Endothelial cell of umbilical vein (primary cell): ENCODE data around the gene MTF2. TPM values are rescaled to one million over a fixed set of nuclear protein-coding genes. Genes with fewer than 3 reads are reported as not detected.

Experiments used
- BruUV-seq: library from RNA; stranded (reverse); fragments of 400-500 nt; replicated peaks from 2 replicates; lab custom pipeline; 2021; lab: Mats Ljungman, UMichigan
- CTCF ChIA-PET: fragments of 300-600, 350-600 bp; sonication (Branson Sonifier 250); formaldehyde crosslinking; loops from one replicate; lab custom pipeline; 2021; ENCODE audit warnings: antibody characterized with exemption, inconsistent platforms; lab: Charles Lee
- POLR2A ChIA-PET: fragments of 300-600, 350-600 bp; sonication (Branson Sonifier 250); formaldehyde crosslinking; loops from one replicate; lab custom pipeline; 2021; ENCODE audit warnings: antibody characterized with exemption, inconsistent platforms; lab: Charles Lee
- DNase-seq: peaks from one replicate; pipeline ENCODE4 v3.0.0-alpha.2; 2011; ENCODE audit warnings: low read depth, low spot score
- FAIRE-seq: peaks from 2 replicates; lab custom pipeline; 2011; peaks lifted over from hg19 to GRCh38; lab: Jason Lieb, UNC
- H2AFZ ChIP-seq: 2 replicates; pipeline ENCODE4 v1.6.0; 2012; ENCODE audit warnings: low read depth, low read length, control low read depth, inconsistent platforms
- H3K27ac ChIP-seq: 2 replicates; pipeline ENCODE4 v1.5.1; 2011; ENCODE audit warnings: low read depth, mild to moderate bottlenecking, control low read depth, low read length, moderate library complexity; ENCODE audit not compliant: insufficient read depth
- H3K27me3 ChIP-seq, 2 experiments: 2 replicates each; pipeline versions ENCODE4 v1.6.0 to v1.6.1; 2011; ENCODE audit warnings: low read length in 2 of 2, mixed read lengths in 1 of 2; ENCODE audit not compliant: control insufficient read depth in 2 of 2, insufficient read depth in 2 of 2
- H3K36me3 ChIP-seq, 2 experiments: 2 replicates in 1 of 2; 3 replicates in 1 of 2; pipeline ENCODE4 v1.5.1; 2011; ENCODE audit warnings: low read length in 2 of 2, mild to moderate bottlenecking in 1 of 2, moderate library complexity in 1 of 2; ENCODE audit not compliant: control insufficient read depth in 2 of 2, insufficient read depth in 2 of 2; ENCODE audit errors: extremely low read depth in 1 of 2
- H3K4me1 ChIP-seq: 3 replicates; pipeline ENCODE4 v1.5.1; 2011; ENCODE audit warnings: mild to moderate bottlenecking, low read length; ENCODE audit not compliant: control insufficient read depth, insufficient read depth; ENCODE audit errors: extremely low read depth
- H3K4me2 ChIP-seq: 2 replicates; pipeline ENCODE4 v1.6.1; 2011; ENCODE audit warnings: low read length, control low read depth, mixed read lengths; ENCODE audit not compliant: insufficient read depth
- H3K4me3 ChIP-seq, 3 experiments: fragments of 200-600 bp in 1 of 3; sonication (generic), shearing (Covaris generic) in 1 of 3; replicated peaks in 1 of 3; 2 replicates each; pipeline ENCODE4 v1.5.1; 2011 to 2016; ENCODE audit warnings: control low read depth in 3 of 3, low read length in 3 of 3, mild to moderate bottlenecking in 2 of 3, inconsistent platforms in 1 of 3, low read depth in 1 of 3, moderate library complexity in 1 of 3; ENCODE audit not compliant: insufficient read depth in 1 of 3
- H3K79me2 ChIP-seq: 2 replicates; pipeline ENCODE4 v1.6.0; 2012; ENCODE audit warnings: low read length, inconsistent platforms; ENCODE audit not compliant: control insufficient read depth, insufficient read depth
- H3K9ac ChIP-seq: replicated peaks from 2 replicates; pipeline ENCODE3; 2011; ENCODE audit warnings: low read length, control low read depth; ENCODE audit not compliant: insufficient read depth; ENCODE audit errors: extremely low read depth
- H3K9me1 ChIP-seq: replicated peaks from 3 replicates; pipeline ENCODE4 v1.6.0; 2011; ENCODE audit warnings: mild to moderate bottlenecking, low read length; ENCODE audit not compliant: control insufficient read depth, insufficient read depth; ENCODE audit errors: extremely low read depth
- H3K9me3 ChIP-seq: replicated peaks from 2 replicates; pipeline ENCODE4 v1.5.1; 2012; ENCODE audit warnings: low read length, inconsistent platforms; ENCODE audit not compliant: control insufficient read depth, insufficient read depth
- H4K20me1 ChIP-seq: replicated peaks from 2 replicates; pipeline ENCODE3; 2011; ENCODE audit warnings: mild to moderate bottlenecking, low read length; ENCODE audit not compliant: control insufficient read depth, insufficient read depth; ENCODE audit errors: extremely low read depth
- EZH2 ChIP-seq: IDR thresholded peaks from 2 replicates; pipeline ENCODE4 v1.6.1; 2012; ENCODE audit warnings: borderline replicate concordance, low read depth, mild to moderate bottlenecking, moderate library complexity, low read length, inconsistent platforms; ENCODE audit not compliant: severe bottlenecking
- FOS ChIP-seq: IDR thresholded peaks from 2 replicates; pipeline ENCODE4 v1.6.1; 2011; ENCODE audit warnings: mild to moderate bottlenecking, low read length, moderate library complexity, borderline replicate concordance; ENCODE audit not compliant: insufficient read depth
- GATA2 ChIP-seq: IDR thresholded peaks from 2 replicates; pipeline ENCODE4 v1.7.0; 2011; ENCODE audit warnings: low read depth, mild to moderate bottlenecking, moderate library complexity, mixed read lengths, low read length; ENCODE audit not compliant: insufficient read length, insufficient read depth
- JUN ChIP-seq: IDR thresholded peaks from 2 replicates; pipeline ENCODE4 v1.6.1; 2011; ENCODE audit warnings: borderline replicate concordance, low read depth; ENCODE audit not compliant: insufficient read length, insufficient read depth
- MYC ChIP-seq: IDR thresholded peaks from one replicate; pipeline ENCODE4 v1.6.1; 2011; ENCODE audit warnings: mild to moderate bottlenecking, low read depth, low read length
- POLR2A ChIP-seq: IDR thresholded peaks from 2 replicates; pipeline ENCODE4 v1.6.1; 2012; ENCODE audit warnings: low read depth, mild to moderate bottlenecking, control low read depth, low read length
- POLR2AphosphoS5 ChIP-seq: IDR thresholded peaks from 2 replicates; pipeline ENCODE4 v1.6.1; 2012; ENCODE audit warnings: low read depth, mild to moderate bottlenecking, control low read depth, low read length, moderate library complexity; ENCODE audit not compliant: insufficient read depth
- dilution Hi-C: fragments of 300-500 bp; cut with MboI; formaldehyde crosslinking; loops from one replicate; pipeline ENCODE4 v1.15.0; 2019; ENCODE audit warnings: low sequenced_read_pairs; ENCODE audit not compliant: extremely low pct_ligation_motif_present
- intact Hi-C: fragments of 100-400 bp; cut with micrococcal nuclease; formaldehyde crosslinking; loops from one replicate; pipeline ENCODE4 v1.10.0; 2022
- polyA plus RNA-seq, 4 experiments: library from polyadenylated mRNA; depleted of rRNA in 3 of 4; stranded (reverse) in 3 of 4; unstranded in 1 of 4; fragments of >200 nt; gene quantifications; 2 replicates each; pipeline versions ENCODE4 v1.2.1 to v1.2.3, GENCODE V29; 2011 to 2012; ENCODE audit warnings: missing spikeins in 1 of 4
- total RNA-seq: library from RNA; stranded (reverse); gene quantifications from 2 replicates; pipeline ENCODE4 v1.2.3, GENCODE V29; 2021
- TF ChIP-seq, protein P1 (sequence below): IDR thresholded peaks from 2 replicates; pipeline ENCODE4 v1.6.1; 2011; ENCODE audit not compliant: insufficient read depth, insufficient read length
- TF ChIP-seq, protein P2 (sequence below), 2 donors: IDR thresholded peaks; 1 replicate in 1 of 2; 2 replicates in 1 of 2; pipeline ENCODE4 v1.5.1; 2011; ENCODE audit warnings: low read length in 2 of 2, mild to moderate bottlenecking in 2 of 2, moderate library complexity in 2 of 2, control low read depth in 1 of 2, inconsistent platforms in 1 of 2, low read depth in 1 of 2; ENCODE audit not compliant: insufficient read depth in 1 of 2; ENCODE audit errors: extremely low read depth in 1 of 2

MTF2 gene
- total and polyA plus RNA-seq, 2 donors (not counting 3 experiments of a cell fraction or from before 2014, with no cell fraction given) = 20.1 to 40.5 TPM

DNA sequence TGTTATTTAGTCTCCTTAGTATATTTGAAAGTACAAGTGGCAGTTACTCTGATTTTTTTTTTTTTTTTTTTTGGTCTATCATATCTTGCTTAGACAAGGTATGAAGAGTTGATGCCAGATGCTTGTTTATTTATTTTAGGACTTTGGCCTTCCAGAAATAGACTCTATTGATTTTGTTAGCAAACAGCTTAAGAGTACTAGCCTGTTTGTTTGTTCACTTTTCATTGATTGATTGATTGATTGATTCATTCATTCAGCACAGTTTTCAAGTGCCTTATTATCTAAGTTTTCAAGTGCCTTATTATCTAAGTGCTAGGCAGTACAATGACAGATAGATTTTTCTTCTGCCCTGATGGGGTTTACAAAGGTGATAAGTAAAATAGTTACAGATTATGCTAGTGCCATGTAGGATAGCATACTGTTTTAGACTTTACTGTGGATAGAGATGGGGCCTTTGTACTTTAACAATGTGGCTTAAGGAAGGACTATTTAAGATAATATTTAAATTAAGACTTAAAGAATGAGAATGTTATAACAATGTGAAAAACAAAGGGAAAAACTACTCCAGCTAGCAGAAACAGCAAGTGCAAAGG is 50.5 kb downstream of the MTF2 start:
- BruUV-seq = no TSS peak
- dilution Hi-C loops = no loop called here
- H4K20me1 ChIP-seq = no peaks in the 10 kb centered on the region
- FAIRE-seq (no peak), DNase-seq (no peak)
- no peak overlapping the region for H3K27ac ChIP-seq
- POLR2A ChIA-PET = no interaction called here
- H3K9me1 ChIP-seq = no peaks in the 10 kb centered on the region
- no peaks in the 10 kb centered on the region for H3K79me2 ChIP-seq
- CTCF ChIA-PET = interaction anchor here (0.7 kb wide), 1 partner anchor 194 kb away, joined by 3 read pairs; no protein-coding TSS in a partner anchor
- no peaks in the 10 kb centered on the region for H3K9me3 ChIP-seq
- no peak overlapping the region for H3K4me2 ChIP-seq
- intact Hi-C loops = no loop called here
- H3K27me3 ChIP-seq = no peaks in the 10 kb centered on the region
- H3K4me3 ChIP-seq = no peak overlapping the region
- H2AFZ ChIP-seq = no peak overlapping the region
- peaks cover 3 to 9% of the 10 kb centered on the region in 2 experiments for H3K36me3 ChIP-seq
- H3K4me1 ChIP-seq = no peaks in the 10 kb centered on the region
- no peak overlapping the region for H3K9ac ChIP-seq
- no peak for TF ChIP-seq POLR2AphosphoS5
- TF ChIP-seq FOS = no peak
- TF ChIP-seq GATA2 = no peak
- no peak for TF ChIP-seq EZH2
- TF ChIP-seq, protein P1, sequence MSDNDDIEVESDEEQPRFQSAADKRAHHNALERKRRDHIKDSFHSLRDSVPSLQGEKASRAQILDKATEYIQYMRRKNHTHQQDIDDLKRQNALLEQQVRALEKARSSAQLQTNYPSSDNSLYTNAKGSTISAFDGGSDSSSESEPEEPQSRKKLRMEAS = no peak

DNA sequence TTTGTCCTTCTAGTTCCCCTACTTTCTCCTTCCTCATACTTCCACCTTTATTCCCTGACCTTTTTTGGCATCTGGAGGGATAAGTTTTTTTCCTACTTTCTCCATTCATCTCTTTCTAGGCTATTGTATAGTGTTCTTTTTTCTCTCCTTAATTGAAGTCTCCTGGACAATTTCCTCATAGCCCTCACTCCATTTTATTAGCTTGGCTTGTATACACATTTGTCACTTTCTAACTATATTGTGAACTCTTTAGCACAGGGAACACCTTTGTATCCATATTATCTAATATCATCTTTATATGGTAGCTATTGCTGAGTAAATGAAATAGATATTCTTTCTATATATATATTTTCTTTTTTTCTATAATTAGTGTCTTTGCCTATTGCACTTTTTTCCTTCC is 53.6 kb downstream of the MTF2 start:
- H4K20me1 ChIP-seq = no peaks in the 10 kb centered on the region
- H2AFZ ChIP-seq = no peak overlapping the region
- no peaks in the 10 kb centered on the region for H3K79me2 ChIP-seq
- H3K9me1 ChIP-seq = no peaks in the 10 kb centered on the region
- H3K27ac ChIP-seq = no peak overlapping the region
- no peaks in the 10 kb centered on the region for H3K27me3 ChIP-seq
- ChIA-PET CTCF (interaction anchor here (0.9 to 2.0 kb wide), 3 partner anchors 10 to 52 kb away, joined by 3 to 5 read pairs (median 4); no protein-coding TSS in a partner anchor), POLR2A (no interaction called here)
- no peak overlapping the region for H3K4me2 ChIP-seq
- intact Hi-C loops (no loop called here), dilution Hi-C loops (no loop called here)
- H3K4me1 ChIP-seq = no peaks in the 10 kb centered on the region
- no TSS peak for BruUV-seq
- TF ChIP-seq EZH2 (no peak), MYC (no peak), GATA2 (no peak), FOS (no peak), POLR2A (no peak), POLR2AphosphoS5 (no peak), JUN (no peak)
- TF ChIP-seq, protein P2, sequence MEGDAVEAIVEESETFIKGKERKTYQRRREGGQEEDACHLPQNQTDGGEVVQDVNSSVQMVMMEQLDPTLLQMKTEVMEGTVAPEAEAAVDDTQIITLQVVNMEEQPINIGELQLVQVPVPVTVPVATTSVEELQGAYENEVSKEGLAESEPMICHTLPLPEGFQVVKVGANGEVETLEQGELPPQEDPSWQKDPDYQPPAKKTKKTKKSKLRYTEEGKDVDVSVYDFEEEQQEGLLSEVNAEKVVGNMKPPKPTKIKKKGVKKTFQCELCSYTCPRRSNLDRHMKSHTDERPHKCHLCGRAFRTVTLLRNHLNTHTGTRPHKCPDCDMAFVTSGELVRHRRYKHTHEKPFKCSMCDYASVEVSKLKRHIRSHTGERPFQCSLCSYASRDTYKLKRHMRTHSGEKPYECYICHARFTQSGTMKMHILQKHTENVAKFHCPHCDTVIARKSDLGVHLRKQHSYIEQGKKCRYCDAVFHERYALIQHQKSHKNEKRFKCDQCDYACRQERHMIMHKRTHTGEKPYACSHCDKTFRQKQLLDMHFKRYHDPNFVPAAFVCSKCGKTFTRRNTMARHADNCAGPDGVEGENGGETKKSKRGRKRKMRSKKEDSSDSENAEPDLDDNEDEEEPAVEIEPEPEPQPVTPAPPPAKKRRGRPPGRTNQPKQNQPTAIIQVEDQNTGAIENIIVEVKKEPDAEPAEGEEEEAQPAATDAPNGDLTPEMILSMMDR (IDR thresholded peaks at IDR 0.05; ENCODE audit: extremely low read depth in 1 of 2, insufficient read depth in 1 of 2, low read depth in 1 of 2, low read length in 2 of 2) = no peak
- TF ChIP-seq, protein P1 = no peak
- H3K4me3 ChIP-seq = no peak overlapping the region
- DNase-seq (no peak), FAIRE-seq (no peak)
- H3K36me3 ChIP-seq = peaks cover 5 to 10% of the 10 kb centered on the region in 2 experiments
- no peaks in the 10 kb centered on the region for H3K9me3 ChIP-seq
- no peak overlapping the region for H3K9ac ChIP-seq
